Stimulated activated memory B cell treated with anti-CD40 and anti-IgM and Interleukin-4, amounts not matched to agents 10 μg/mL and 1 μg/mL and 100 μg/mL, for 72 hours (primary cell): ENCODE results near the gene ITIH2.
"Not testable (repeated sequence)": the region's sequence is repeated elsewhere in the genome, so short reads cannot be mapped to it uniquely, and the experiment has no call there.

Experiments
- ATAC-seq: fragments of 150-1000 bp; cut with Tn5 transposase; 2 replicates; pipeline ENCODE4 v1.10.0; 2021
- H3K27ac Mint-ChIP-seq: one replicate; pipeline ENCODE4 v1.8.0; 2022; ENCODE audit warnings: mild to moderate bottlenecking, mixed read lengths
- H3K27me3 Mint-ChIP-seq: one replicate; pipeline ENCODE4 v1.8.0; 2022; ENCODE audit warnings: mixed read lengths
- H3K36me3 Mint-ChIP-seq: one replicate; pipeline ENCODE4 v1.8.0; 2022; ENCODE audit warnings: mixed read lengths
- H3K4me1 Mint-ChIP-seq: one replicate; pipeline ENCODE4 v1.8.0; 2022; ENCODE audit warnings: mixed read lengths
- H3K4me3 Mint-ChIP-seq: one replicate; pipeline ENCODE4 v1.8.0; 2022; ENCODE audit warnings: mild to moderate bottlenecking, moderate library complexity, mixed read lengths
- H3K9me3 Mint-ChIP-seq: one replicate; pipeline ENCODE4 v1.8.0; 2022; ENCODE audit warnings: mixed read lengths

Gene ITIH2

GRCh38 chr10:7707858-7708622 lies 4.9 kb downstream of the ITIH2 start:
- no peaks in the 10 kb centered on the region for H3K36me3 Mint-ChIP-seq
- H3K9me3 Mint-ChIP-seq: peaks cover 3% of the 10 kb centered on the region
- H3K27ac Mint-ChIP-seq: no peak overlapping the region
- no peak overlapping the region for H3K4me3 Mint-ChIP-seq
- H3K4me1 Mint-ChIP-seq: no peaks in the 10 kb centered on the region
- ATAC-seq: no peak
- H3K27me3 Mint-ChIP-seq: peaks cover 25% of the 10 kb centered on the region

DNA sequence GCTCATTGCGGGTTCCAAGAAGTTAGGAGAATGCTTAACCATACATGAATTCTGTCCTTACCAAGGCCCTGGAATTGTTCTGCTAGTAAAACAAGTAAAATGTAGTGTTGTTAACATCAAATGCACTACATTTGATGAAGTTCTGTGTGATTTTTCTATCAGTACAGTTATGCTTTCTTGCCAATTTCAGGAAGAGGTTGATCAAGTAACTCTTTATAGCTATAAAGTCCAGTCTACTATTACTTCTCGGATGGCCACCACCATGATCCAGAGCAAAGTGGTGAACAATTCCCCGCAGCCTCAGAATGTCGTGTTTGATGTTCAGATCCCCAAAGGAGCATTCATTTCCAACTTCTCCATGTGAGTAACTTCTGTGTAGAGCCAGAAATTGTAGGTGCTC lies 5.7 kb downstream of the ITIH2 start:
- Mint-ChIP-seq H3K4me1 (no peaks in the 10 kb centered on the region), H3K4me3 (no peak overlapping the region), H3K27me3 (peaks cover 22% of the 10 kb centered on the region), H3K27ac (no peak overlapping the region), H3K9me3 (peaks cover 3% of the 10 kb centered on the region), H3K36me3 (no peaks in the 10 kb centered on the region)
- ATAC-seq: no peak

DNA sequence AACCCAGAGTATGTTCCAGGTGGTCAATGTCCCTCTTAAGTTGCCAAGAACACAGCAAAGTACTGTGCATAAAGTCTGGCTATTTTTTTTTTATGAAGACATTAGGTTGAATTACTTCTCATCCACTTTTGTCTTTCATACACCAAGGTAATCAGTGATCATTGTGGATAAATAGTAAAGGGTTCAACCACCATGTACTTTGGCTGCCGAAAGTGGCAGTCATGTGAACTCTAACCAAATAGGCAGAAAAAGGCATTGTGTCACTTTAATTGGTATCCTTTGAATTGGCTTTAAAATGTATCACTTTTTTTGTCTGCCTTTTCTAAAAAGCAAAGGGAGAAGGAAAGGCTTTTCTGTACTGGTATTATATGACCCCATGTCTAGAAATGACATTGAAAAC lies 7.3 kb downstream of the ITIH2 start:
- Mint-ChIP-seq H3K4me1 (no peaks in the 10 kb centered on the region), H3K4me3 (no peak overlapping the region), H3K27ac (no peak overlapping the region), H3K36me3 (no peaks in the 10 kb centered on the region), H3K9me3 (peaks cover 3% of the 10 kb centered on the region), H3K27me3 (peaks cover 25% of the 10 kb centered on the region)
- ATAC-seq: no peak

GRCh38 chr10:7711075-7711474 lies 8.0 kb downstream of the ITIH2 start:
- H3K27me3 Mint-ChIP-seq: peaks cover 22% of the 10 kb centered on the region
- ATAC-seq, H3K27ac Mint-ChIP-seq, H3K36me3 Mint-ChIP-seq, H3K4me3 Mint-ChIP-seq, H3K4me1 Mint-ChIP-seq, H3K9me3 Mint-ChIP-seq: not testable (repeated sequence)

DNA sequence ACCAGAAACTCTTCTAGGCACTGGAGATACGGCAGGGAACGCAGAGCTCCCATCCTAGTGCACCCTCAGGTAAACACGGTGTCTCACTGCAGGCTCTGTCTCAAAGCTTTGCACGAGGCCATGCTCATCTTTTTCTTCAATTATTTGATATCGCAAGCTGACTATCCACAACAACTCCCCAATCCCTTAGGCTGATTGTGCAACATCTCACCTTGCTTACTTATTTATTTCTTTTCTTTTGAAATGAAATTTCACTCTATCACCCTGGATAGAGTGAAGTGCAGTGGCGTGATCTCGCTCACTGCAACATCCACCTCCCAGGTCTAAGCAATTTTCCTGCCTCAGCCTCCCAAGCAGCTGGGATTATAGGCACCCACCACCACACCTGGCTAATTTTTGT lies 12.4 kb downstream of the ITIH2 start:
- Mint-ChIP-seq H3K4me3 (no peak overlapping the region), H3K36me3 (no peaks in the 10 kb centered on the region), H3K27me3 (peaks cover 26% of the 10 kb centered on the region), H3K9me3 (peaks cover 3% of the 10 kb centered on the region), H3K4me1 (no peaks in the 10 kb centered on the region), H3K27ac (no peak overlapping the region)
- no peak for ATAC-seq

DNA sequence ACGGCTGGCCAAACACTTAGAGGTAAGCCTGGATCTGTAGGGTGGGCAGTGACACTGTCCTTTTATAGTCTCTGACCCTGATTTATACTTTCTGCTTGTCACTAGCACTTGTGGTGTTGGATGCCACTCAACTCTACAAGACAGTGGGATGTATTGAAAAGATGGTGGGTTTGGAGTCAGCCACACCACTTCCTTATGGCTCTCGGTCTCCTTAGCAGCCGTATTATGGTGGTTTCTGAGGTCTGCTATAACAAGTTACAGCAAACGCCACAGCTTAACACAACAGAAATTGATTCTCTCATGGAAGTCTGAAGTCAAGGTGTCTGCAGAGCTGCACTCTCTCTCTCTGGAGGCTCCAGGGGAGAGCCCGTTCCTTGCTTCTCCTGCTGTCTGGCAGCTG lies 14.7 kb downstream of the ITIH2 start:
- H3K9me3 Mint-ChIP-seq: peaks cover under 1% of the 10 kb centered on the region
- peaks cover 25% of the 10 kb centered on the region for H3K27me3 Mint-ChIP-seq
- no peak for ATAC-seq
- no peak overlapping the region for H3K4me3 Mint-ChIP-seq
- no peaks in the 10 kb centered on the region for H3K36me3 Mint-ChIP-seq
- no peaks in the 10 kb centered on the region for H3K4me1 Mint-ChIP-seq
- no peak overlapping the region for H3K27ac Mint-ChIP-seq

DNA sequence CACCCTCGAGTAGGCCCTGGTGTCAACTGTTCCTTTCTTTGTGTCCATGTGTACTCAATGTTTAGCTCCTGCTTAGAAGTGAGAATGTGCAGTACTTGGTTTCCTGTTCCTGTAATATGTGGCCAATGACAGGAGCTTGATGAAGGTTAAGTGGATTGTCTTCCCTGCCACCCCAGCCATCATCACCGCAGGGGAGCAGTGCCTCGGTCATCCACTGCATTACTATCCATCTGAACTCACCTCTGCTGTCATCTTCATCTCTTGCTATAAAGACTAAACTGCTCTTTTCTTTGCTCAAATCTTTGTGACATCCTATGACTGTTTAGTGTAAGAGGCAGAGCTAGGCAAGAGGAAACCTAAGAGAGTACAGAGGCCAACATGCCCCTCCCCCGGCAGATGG lies 15.6 kb downstream of the ITIH2 start:
- no peaks in the 10 kb centered on the region for H3K4me1 Mint-ChIP-seq
- no peak overlapping the region for H3K27ac Mint-ChIP-seq
- no peak for ATAC-seq
- no peak overlapping the region for H3K4me3 Mint-ChIP-seq
- peaks cover 27% of the 10 kb centered on the region for H3K27me3 Mint-ChIP-seq
- H3K36me3 Mint-ChIP-seq: no peaks in the 10 kb centered on the region
- H3K9me3 Mint-ChIP-seq: peaks cover 4% of the 10 kb centered on the region

DNA sequence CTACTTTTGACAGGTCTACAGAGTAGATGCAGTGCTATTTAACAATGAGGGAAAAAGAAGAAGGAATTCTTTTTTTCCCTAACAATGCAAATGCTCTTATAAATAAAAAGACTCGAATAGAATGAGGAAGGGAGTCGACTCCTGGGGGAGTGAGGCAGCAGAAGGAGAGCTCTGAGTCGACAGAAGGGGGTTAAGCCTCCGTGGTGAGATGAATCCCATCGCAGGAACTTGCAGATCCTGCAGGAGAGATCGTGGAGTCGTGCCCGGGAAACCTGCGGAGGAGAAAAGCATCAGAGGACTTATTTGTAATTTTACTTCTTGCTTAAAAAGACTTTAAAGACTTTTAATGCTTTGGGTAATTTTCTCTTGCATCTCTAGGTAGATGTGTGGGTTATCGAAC lies 17.4 kb downstream of the ITIH2 start:
- Mint-ChIP-seq H3K4me3 (no peak overlapping the region), H3K4me1 (no peaks in the 10 kb centered on the region), H3K27me3 (peaks cover 22% of the 10 kb centered on the region), H3K9me3 (peaks cover 4% of the 10 kb centered on the region), H3K27ac (no peak overlapping the region), H3K36me3 (no peaks in the 10 kb centered on the region)
- no peak for ATAC-seq

GRCh38 chr10:7722927-7723529 lies 19.9 kb downstream of the ITIH2 start:
- Mint-ChIP-seq H3K27me3 (peaks cover 19% of the 10 kb centered on the region), H3K36me3 (no peaks in the 10 kb centered on the region), H3K4me3 (no peak overlapping the region), H3K27ac (no peak overlapping the region), H3K4me1 (no peaks in the 10 kb centered on the region), H3K9me3 (peaks cover 4% of the 10 kb centered on the region)
- ATAC-seq: no peak

DNA sequence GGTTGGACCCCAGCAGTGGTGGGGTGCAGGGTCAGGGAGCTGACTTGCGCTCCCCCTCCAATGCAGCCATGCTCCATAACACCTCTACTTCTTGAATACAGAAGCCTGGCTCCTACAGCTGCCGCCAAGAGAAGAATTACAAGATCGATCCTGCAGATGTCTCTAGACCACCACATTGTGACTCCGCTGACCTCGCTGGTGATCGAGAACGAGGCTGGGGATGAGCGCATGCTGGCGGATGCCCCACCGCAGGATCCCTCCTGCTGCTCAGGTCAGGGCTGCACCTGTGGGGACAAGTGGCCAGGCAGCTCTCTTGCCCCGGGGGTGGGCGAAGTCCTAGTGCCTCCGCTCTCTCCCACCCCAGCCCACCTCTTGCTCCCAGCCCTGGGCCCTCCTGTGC lies 31.7 kb downstream of the ITIH2 start:
- Mint-ChIP-seq H3K36me3 (no peaks in the 10 kb centered on the region), H3K4me1 (no peaks in the 10 kb centered on the region), H3K9me3 (no peaks in the 10 kb centered on the region), H3K27ac (no peak overlapping the region), H3K27me3 (no peaks in the 10 kb centered on the region), H3K4me3 (no peak overlapping the region)
- ATAC-seq: no peak

DNA sequence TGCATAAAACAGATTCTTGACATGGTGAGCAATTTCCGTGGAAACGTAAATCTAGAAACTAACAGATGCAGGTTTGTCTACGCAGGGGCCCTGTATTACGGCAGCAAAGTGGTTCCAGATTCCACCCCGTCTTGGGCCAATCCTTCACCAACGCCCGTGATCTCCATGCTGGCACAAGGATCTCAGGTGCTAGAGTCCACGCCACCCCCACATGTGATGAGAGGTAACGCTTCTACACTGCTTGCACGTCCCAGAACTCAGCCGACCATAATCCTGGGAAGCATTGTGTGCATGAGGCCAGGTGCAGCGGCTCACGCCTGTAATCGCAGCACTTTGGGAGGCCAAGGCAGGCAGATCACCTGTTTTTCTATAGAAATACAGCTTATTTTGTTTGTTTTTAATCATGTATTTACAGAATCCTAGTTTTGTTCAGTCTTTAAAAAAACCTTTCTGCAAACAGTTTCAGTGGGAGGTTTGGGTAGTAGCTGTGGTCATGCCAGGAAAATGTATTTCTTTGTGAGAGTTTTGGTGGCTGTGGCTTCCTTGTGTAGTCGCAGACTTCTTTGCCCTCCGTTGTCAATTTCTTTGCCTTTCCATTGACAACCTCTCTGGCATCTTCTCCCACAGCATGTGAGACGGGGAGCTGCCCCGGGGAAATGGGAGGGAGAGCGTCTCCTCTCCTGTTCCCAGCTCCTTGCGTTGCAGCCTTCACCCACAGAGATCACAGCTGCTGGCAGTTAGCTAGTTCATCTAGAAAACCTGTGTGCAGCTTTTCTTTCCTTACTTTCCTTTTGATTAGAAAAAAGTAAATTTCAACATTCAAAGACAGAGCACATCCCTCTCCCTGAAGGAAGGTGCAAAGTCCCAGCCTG lies 35.7 kb downstream of the ITIH2 start:
- Mint-ChIP-seq H3K36me3 (no peaks in the 10 kb centered on the region), H3K27me3 (no peaks in the 10 kb centered on the region), H3K27ac (no peak overlapping the region), H3K4me3 (no peak overlapping the region), H3K9me3 (no peaks in the 10 kb centered on the region), H3K4me1 (no peaks in the 10 kb centered on the region)
- ATAC-seq: no peak

- no peaks in the 10 kb centered on the region for H3K9me3 Mint-ChIP-seq
- H3K4me3 Mint-ChIP-seq: no peak overlapping the region
- H3K4me1 Mint-ChIP-seq: no peaks in the 10 kb centered on the region
- no peaks in the 10 kb centered on the region for H3K36me3 Mint-ChIP-seq
- no peak for ATAC-seq
- no peak overlapping the region for H3K27ac Mint-ChIP-seq
- H3K27me3 Mint-ChIP-seq: no peaks in the 10 kb centered on the region
These were observed 41.2 kb downstream of the ITIH2 start for GRCh38 chr10:7744307-7744706.

DNA sequence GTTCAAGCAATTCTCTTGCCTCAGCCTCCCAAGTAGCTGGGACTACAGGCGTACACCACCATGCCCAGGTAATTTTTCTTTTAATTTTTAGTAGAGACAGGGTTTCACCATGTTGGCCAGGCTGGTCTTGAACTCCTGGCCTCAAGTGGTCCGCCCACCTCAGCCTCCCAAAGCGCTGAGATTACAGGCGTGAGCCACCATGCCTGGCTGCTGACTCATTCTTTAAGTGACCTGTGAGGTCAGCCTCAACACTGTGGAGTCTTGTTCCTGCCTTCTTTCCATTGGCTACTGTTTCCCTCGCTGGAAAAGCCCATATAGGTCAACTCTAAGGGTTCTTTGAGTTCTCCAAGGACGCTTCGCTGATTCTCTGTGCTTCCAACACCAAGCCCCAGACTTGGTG lies 45.5 kb downstream of the ITIH2 start:
- peaks cover 28% of the 10 kb centered on the region for H3K36me3 Mint-ChIP-seq
- H3K4me1 Mint-ChIP-seq, H3K9me3 Mint-ChIP-seq, H3K27ac Mint-ChIP-seq, ATAC-seq, H3K4me3 Mint-ChIP-seq, H3K27me3 Mint-ChIP-seq: not testable (repeated sequence)

DNA sequence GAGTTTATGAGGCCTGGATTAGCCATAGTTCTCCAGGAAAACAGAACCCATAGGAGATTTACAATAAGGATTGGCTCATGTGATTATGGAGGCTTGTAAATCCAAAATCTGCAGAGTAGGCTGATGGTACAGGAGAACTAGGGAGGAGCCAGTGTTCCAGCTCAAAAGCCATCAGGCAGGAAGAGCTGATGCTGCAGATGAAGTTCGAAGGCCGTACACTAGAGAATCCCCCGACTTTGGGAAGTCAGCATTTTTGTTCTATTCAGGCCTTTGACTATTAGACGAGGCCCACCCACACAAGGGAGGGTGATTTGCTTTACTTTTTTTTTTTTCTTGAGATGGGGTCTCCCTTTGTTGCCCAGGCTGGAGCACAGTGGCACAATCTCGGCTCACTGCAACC lies 47.1 kb downstream of the ITIH2 start:
- ATAC-seq: no peak
- H3K4me3 Mint-ChIP-seq: no peak overlapping the region
- no peak overlapping the region for H3K27ac Mint-ChIP-seq
- H3K27me3 Mint-ChIP-seq: no peaks in the 10 kb centered on the region
- H3K36me3 Mint-ChIP-seq: peaks cover 43% of the 10 kb centered on the region
- H3K9me3 Mint-ChIP-seq: no peaks in the 10 kb centered on the region
- H3K4me1 Mint-ChIP-seq: no peaks in the 10 kb centered on the region

GRCh38 chr10:7752251-7752650 lies 49.1 kb downstream of the ITIH2 start:
- H3K27ac Mint-ChIP-seq: no peak overlapping the region
- peaks cover 48% of the 10 kb centered on the region for H3K36me3 Mint-ChIP-seq
- ATAC-seq: no peak
- no peaks in the 10 kb centered on the region for H3K9me3 Mint-ChIP-seq
- no peaks in the 10 kb centered on the region for H3K4me1 Mint-ChIP-seq
- H3K27me3 Mint-ChIP-seq: no peaks in the 10 kb centered on the region
- H3K4me3 Mint-ChIP-seq: no peak overlapping the region

DNA sequence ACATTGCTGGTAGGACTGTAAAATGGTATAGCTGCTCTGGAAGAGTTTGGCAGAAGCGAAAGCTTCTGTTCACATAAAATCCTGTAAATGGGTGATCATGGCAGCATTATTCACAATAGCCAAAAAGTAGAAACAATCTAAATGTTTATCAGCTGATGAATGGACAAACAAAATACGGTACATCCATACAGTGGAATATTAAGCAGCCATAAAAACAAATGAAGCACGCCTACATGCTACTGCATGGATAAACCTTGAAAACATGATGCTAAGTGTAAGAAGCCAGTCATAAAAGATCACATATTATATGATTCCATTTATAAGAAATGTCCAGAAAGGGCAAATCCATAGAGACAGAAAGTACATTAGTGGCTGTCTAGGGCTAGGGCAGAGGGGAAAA lies 52.0 kb downstream of the ITIH2 start:
- Mint-ChIP-seq H3K36me3 (peaks cover 56% of the 10 kb centered on the region), H3K4me3 (no peak overlapping the region), H3K9me3 (no peaks in the 10 kb centered on the region), H3K27me3 (no peaks in the 10 kb centered on the region), H3K4me1 (no peaks in the 10 kb centered on the region), H3K27ac (no peak overlapping the region)
- no peak for ATAC-seq
